GM19193 (cell line): ENCODE data around the gene UCKL1.

Experiments
- POLR2A ChIP-seq: IDR thresholded peaks from 4 replicates; pipeline ENCODE4 v1.6.1; 2011; ENCODE audit not compliant: insufficient read depth, insufficient read length; ENCODE audit errors: extremely low read depth

The UCKL1 gene

GRCh38 chr20:63976980-63977738, 20.9 kb upstream of the UCKL1 start:
- no peak for TF ChIP-seq POLR2A

- TF ChIP-seq POLR2A, result no peak
These were observed 18.4 kb upstream of the UCKL1 start for GRCh38 chr20:63974402-63975200.

- TF ChIP-seq POLR2A, result no peak
These were observed 17.6 kb upstream of the UCKL1 start for GRCh38 chr20:63973636-63974401.

GRCh38 chr20:63973160-63973479, 16.9 kb upstream of the UCKL1 start:
- no peak for TF ChIP-seq POLR2A

GRCh38 chr20:63972312-63973159, 16.3 kb upstream of the UCKL1 start:
- TF ChIP-seq POLR2A, result no peak

- TF ChIP-seq POLR2A, result no peak
These were observed 14.7 kb upstream of the UCKL1 start for GRCh38 chr20:63970714-63971431.

GRCh38 chr20:63969838-63970713, 13.9 kb upstream of the UCKL1 start, which contains the start of gene ZNF512B:
Gene ZNF512B (minus strand): TSS chr20:63969930. CDS start chr20:63967950, 1,980 bp downstream.
- peak; percentile 28 for TF ChIP-seq POLR2A

GRCh38 chr20:63968928-63969760, 12.9 kb upstream of the UCKL1 start:
- peak; percentile 3 for TF ChIP-seq POLR2A

GRCh38 chr20:63968136-63968927, 12.1 kb upstream of the UCKL1 start:
- no peak for TF ChIP-seq POLR2A

- no peak for TF ChIP-seq POLR2A
These were observed 11.3 kb upstream of the UCKL1 start for GRCh38 chr20:63967330-63968135.

GRCh38 chr20:63966944-63967322, 10.7 kb upstream of the UCKL1 start:
- no peak for TF ChIP-seq POLR2A
